CD4-positive, CD25-positive, alpha-beta regulatory T cell (primary cell): ENCODE results near the gene C13orf46. TPM values are rescaled to one million over a fixed set of nuclear protein-coding genes. Genes with fewer than 3 reads are reported as not detected.
A peak's percentile ranks its signal among the peaks of the same experiment; 100 is the strongest.

Experiments used
- ATAC-seq, 2 donors: fragments of 150-1000 bp; cut with Tn5 transposase; one replicate each; pipeline ENCODE4 v1.10.0; 2021; ENCODE audit warnings: low read depth in 2 of 2, moderate number of reproducible peaks in 2 of 2, moderate library complexity in 1 of 2
- DNase-seq, 3 donors: peaks; one replicate each; pipeline versions ENCODE4 v3.0.0 to v3.0.0-alpha.2; 2012 to 2022; ENCODE audit warnings: mixed read lengths in 1 of 3
- H3K27ac ChIP-seq: one replicate; pipeline ENCODE4 v1.7.0; 2013; ENCODE audit warnings: mild to moderate bottlenecking, low read length; ENCODE audit not compliant: insufficient read depth, poor library complexity, severe bottlenecking
- H3K27me3 ChIP-seq: one replicate; pipeline ENCODE4 v1.7.0; 2013; ENCODE audit warnings: low read length; ENCODE audit not compliant: control insufficient read depth, insufficient read depth
- H3K36me3 ChIP-seq: one replicate; pipeline ENCODE4 v1.7.0; 2013; ENCODE audit warnings: mild to moderate bottlenecking, low read length, moderate library complexity; ENCODE audit not compliant: control insufficient read depth, insufficient read depth
- H3K4me1 ChIP-seq: 2 replicates; pipeline ENCODE4 v1.7.0; 2013; ENCODE audit warnings: mild to moderate bottlenecking, low read length; ENCODE audit not compliant: insufficient read depth, control insufficient read depth, poor library complexity, severe bottlenecking
- H3K4me3 ChIP-seq: one replicate; pipeline ENCODE4 v1.7.0; 2013; ENCODE audit warnings: low read depth, mild to moderate bottlenecking, low read length, moderate library complexity
- H3K9me3 ChIP-seq, 2 experiments: 1 replicate in 1 of 2; 2 replicates in 1 of 2; pipeline ENCODE4 v1.7.0; 2013; ENCODE audit warnings: low read length in 2 of 2, mild to moderate bottlenecking in 1 of 2, moderate library complexity in 1 of 2; ENCODE audit not compliant: control insufficient read depth in 2 of 2
- H3K27ac Mint-ChIP-seq, 3 donors: one replicate each; pipeline ENCODE4 v1.8.0; 2020 to 2022; ENCODE audit warnings: mild to moderate bottlenecking in 3 of 3, mixed read lengths in 3 of 3, moderate library complexity in 2 of 3
- H3K27me3 Mint-ChIP-seq: one replicate; pipeline ENCODE4 v1.8.0; 2022; ENCODE audit warnings: mild to moderate bottlenecking, mixed read lengths
- H3K36me3 Mint-ChIP-seq: one replicate; pipeline ENCODE4 v1.8.0; 2020; ENCODE audit warnings: mixed read lengths
- H3K4me1 Mint-ChIP-seq, 4 donors: one replicate each; pipeline ENCODE4 v1.8.0; 2020 to 2022; ENCODE audit warnings: mixed read lengths in 4 of 4, mild to moderate bottlenecking in 1 of 4
- H3K4me3 Mint-ChIP-seq, 4 donors: one replicate each; pipeline ENCODE4 v1.8.0; 2020 to 2022; ENCODE audit warnings: mild to moderate bottlenecking in 4 of 4, mixed read lengths in 4 of 4, moderate library complexity in 3 of 4
- H3K9me3 Mint-ChIP-seq, 7 donors: one replicate each; pipeline ENCODE4 v1.8.0; 2020 to 2022; ENCODE audit warnings: mixed read lengths in 7 of 7, mild to moderate bottlenecking in 3 of 7, moderate library complexity in 2 of 7
- polyA plus RNA-seq, 4 donors: library from polyadenylated mRNA; unstranded; fragments of 300-500 nt; fragmentation: Illumina TruSeq; gene quantifications; one replicate each; pipeline ENCODE4 v1.2.3, GENCODE V29; 2021
- total RNA-seq: library from RNA; stranded (reverse); gene quantifications from one replicate; pipeline ENCODE4 v1.2.3, GENCODE V29; 2022

C13orf46 gene
- total and polyA plus RNA-seq, 5 donors from 2014 or later, result 0.16 to 21.2 (median 0.55) TPM

DNA sequence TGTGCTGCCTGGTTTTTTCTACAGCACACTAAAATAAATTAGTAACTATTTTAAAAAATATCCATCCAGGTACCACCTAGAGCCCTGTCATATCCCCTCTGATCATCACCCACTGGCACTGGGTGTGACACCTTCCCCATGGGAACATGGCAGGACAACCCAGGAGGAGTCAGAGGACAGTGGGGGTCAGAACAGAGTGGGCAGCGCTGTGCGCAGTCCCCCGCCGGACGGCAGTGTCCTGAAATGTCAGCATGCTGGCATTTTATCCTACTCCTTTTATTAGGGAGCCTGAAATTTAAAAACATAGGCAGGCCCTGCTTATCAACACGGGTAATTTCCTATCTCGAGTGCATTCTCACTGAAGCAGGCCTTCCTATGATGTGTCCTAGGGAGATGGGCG lies 67.9 kb downstream of the C13orf46 start:
- no peak overlapping the region for H3K27ac Mint-ChIP-seq
- no peaks in the 10 kb centered on the region for H3K9me3 Mint-ChIP-seq
- ATAC-seq (no peak), DNase-seq (no peak)
- no peaks in the 10 kb centered on the region for H3K4me1 ChIP-seq
- peaks cover 53% of the 10 kb centered on the region for H3K27me3 Mint-ChIP-seq
- H3K36me3 ChIP-seq, result no peaks in the 10 kb centered on the region
- H3K4me3 ChIP-seq, result no peak overlapping the region
- H3K9me3 ChIP-seq, result no peaks in the 10 kb centered on the region
- H3K36me3 Mint-ChIP-seq, result no peaks in the 10 kb centered on the region
- no peak overlapping the region for H3K27ac ChIP-seq
- H3K4me1 Mint-ChIP-seq, result peaks cover 0 to 10% (median 0%) of the 10 kb centered on the region in 4 donors
- no peak overlapping the region for H3K4me3 Mint-ChIP-seq
- H3K27me3 ChIP-seq, result peaks cover 6% of the 10 kb centered on the region

- DNase-seq (no peak), ATAC-seq (no peak)
- no peaks in the 10 kb centered on the region for H3K9me3 Mint-ChIP-seq
- Histone ChIP-seq H3K27ac (no peak overlapping the region), H3K4me1 (no peaks in the 10 kb centered on the region), H3K27me3 (peaks cover 4% of the 10 kb centered on the region), H3K4me3 (no peak overlapping the region), H3K9me3 (no peaks in the 10 kb centered on the region), H3K36me3 (no peaks in the 10 kb centered on the region)
- H3K27ac Mint-ChIP-seq, result no peak overlapping the region
- no peak overlapping the region for H3K4me3 Mint-ChIP-seq
- H3K27me3 Mint-ChIP-seq, result peaks cover 48% of the 10 kb centered on the region
- H3K4me1 Mint-ChIP-seq, result peaks cover 0 to 10% (median 0%) of the 10 kb centered on the region in 4 donors
- H3K36me3 Mint-ChIP-seq, result no peaks in the 10 kb centered on the region
These were observed 68.9 kb downstream of the C13orf46 start for GRCh38 chr13:113905018-113905417.

DNA sequence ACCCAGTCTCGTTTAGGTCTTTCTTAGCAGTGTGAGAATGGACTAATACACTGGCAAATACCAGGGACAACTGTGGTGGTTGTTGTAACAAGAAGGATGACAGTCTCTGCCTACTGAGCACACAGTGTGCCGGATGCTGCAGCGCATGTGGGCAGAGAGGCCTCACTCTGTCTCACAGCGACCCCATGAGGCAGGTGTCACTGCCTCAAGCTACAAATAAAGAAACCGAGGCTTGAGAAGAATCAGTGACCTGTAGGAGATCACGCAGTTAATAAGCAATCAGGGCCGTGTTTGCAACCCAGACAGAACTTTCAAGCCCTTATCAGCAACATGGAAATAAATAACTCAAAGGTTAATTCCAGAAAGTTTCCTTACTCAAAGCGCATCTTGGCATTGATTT lies 69.5 kb downstream of the C13orf46 start:
- ATAC-seq (no peak), DNase-seq (peak in 1 of 3 donors; percentile 33)
- Mint-ChIP-seq H3K4me1 (peaks cover 0 to 10% (median 0%) of the 10 kb centered on the region in 4 donors), H3K4me3 (no peak overlapping the region), H3K36me3 (no peaks in the 10 kb centered on the region), H3K27ac (no peak overlapping the region), H3K9me3 (no peaks in the 10 kb centered on the region), H3K27me3 (peaks cover 41% of the 10 kb centered on the region)
- Histone ChIP-seq H3K27ac (no peak overlapping the region), H3K9me3 (no peaks in the 10 kb centered on the region), H3K36me3 (no peaks in the 10 kb centered on the region), H3K27me3 (peaks cover 4% of the 10 kb centered on the region), H3K4me1 (no peaks in the 10 kb centered on the region), H3K4me3 (no peak overlapping the region)

DNA sequence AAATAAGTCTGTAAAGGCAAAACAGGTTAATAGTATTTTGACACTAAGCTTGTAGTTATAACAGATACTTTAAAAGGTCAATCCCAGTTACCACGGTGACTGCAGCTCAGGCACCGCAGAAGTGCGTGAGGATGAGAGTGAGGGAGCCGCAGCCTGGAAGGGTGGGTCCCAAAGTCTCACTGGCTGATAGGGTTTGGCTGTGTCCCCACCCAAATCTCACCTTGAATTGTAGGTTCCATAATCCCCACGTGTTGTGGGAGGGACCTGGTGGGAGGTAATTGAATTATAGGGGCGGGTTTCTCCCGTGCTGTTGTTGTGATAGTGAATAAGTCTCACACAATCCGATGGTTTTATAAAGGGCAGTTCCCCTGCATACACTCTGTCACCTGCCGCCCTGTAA lies 70.0 kb downstream of the C13orf46 start:
- no peaks in the 10 kb centered on the region for H3K36me3 Mint-ChIP-seq
- DNase-seq (no peak), ATAC-seq (no peak)
- Histone ChIP-seq H3K4me3 (no peak overlapping the region), H3K36me3 (no peaks in the 10 kb centered on the region), H3K9me3 (no peaks in the 10 kb centered on the region), H3K27ac (no peak overlapping the region), H3K4me1 (no peaks in the 10 kb centered on the region), H3K27me3 (peaks cover under 1% of the 10 kb centered on the region)
- peaks cover 0 to 9% (median 0%) of the 10 kb centered on the region in 4 donors for H3K4me1 Mint-ChIP-seq
- H3K27ac Mint-ChIP-seq, result no peak overlapping the region
- H3K9me3 Mint-ChIP-seq, result no peaks in the 10 kb centered on the region
- peaks cover 36% of the 10 kb centered on the region for H3K27me3 Mint-ChIP-seq
- no peak overlapping the region for H3K4me3 Mint-ChIP-seq

Other genes with a start within 250 kb of the C13orf46 start
- gene TMEM255B, start 214.8 kb downstream of the C13orf46 start, total RNA-seq, result 1.3 TPM
- gene TMEM255B, start 214.8 kb downstream of the C13orf46 start, polyA plus RNA-seq, result under 1 TPM in 3 of 4 donors, not detected in 1; 0.02 to 0.11 (median 0.10) TPM
- 2.8 TPM for gene GAS6, start 110.0 kb downstream of the C13orf46 start, total RNA-seq
- under 1 TPM in 2 of 4 donors, not detected in 2; 0.29 to 0.34 TPM for gene GAS6, start 110.0 kb downstream of the C13orf46 start, polyA plus RNA-seq
- 265 TPM for gene RASA3, start 158.5 kb upstream of the C13orf46 start, total RNA-seq
- gene RASA3, start 158.5 kb upstream of the C13orf46 start, polyA plus RNA-seq, result 100 to 1,000 TPM in 1 of 4 donors, 10 to 100 TPM in 3; 93.8 to 116 (median 99.6) TPM
- gene CFAP97D2, start 205.2 kb upstream of the C13orf46 start, total RNA-seq, result not detected
- under 1 TPM in 2 of 4 donors, not detected in 2; 0.22 to 0.86 TPM for gene CFAP97D2, start 205.2 kb upstream of the C13orf46 start, polyA plus RNA-seq